ENCODE results near the gene MAGI2. TPM values are rescaled to one million over a fixed set of nuclear protein-coding genes. Genes with fewer than 3 reads are reported as not detected.

MAGI2 gene
- total and polyA plus RNA-seq, 2 donors from 2014 or later: 4.4 to 9.0 TPM

DNA sequence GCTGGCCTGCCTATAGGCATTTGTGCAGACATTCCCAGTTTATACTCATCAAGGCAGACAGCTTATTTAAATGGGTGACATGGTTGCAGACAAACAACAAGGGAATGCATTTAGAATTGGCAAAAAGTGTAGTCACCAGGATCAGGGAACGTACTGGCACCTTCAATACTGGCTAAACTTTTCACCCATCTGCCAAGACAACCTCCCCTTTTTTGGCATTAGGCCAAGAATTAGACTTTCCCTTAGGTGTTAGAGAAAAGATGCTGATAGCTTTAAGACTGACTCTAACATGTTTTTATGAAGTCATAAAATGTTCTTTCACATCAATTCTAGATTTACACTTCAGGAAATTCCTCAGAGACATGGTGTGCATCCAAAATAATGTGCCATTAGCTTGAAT, 1289.0 kb downstream of the MAGI2 start:
- H3K9me3 ChIP-seq (ENCODE audit: control insufficient read depth in 2 of 3, insufficient read depth in 1 of 3, low read length in 3 of 3): no peaks in the 10 kb centered on the region
- no peak overlapping the region for H3K4me3 ChIP-seq (ENCODE audit: low read length in 3 of 3)
- intact Hi-C loops (cut with DNase I): no loop called here
- H3K4me1 ChIP-seq (ENCODE audit: control insufficient read depth in 2 of 3, insufficient read depth in 2 of 3, low read depth in 1 of 3, low read length in 3 of 3): no peaks in the 10 kb centered on the region
- no peaks in the 10 kb centered on the region for H3K36me3 ChIP-seq (ENCODE audit: control insufficient read depth in 2 of 3, insufficient read depth in 3 of 3, low read length in 3 of 3)
- no peak overlapping the region for H3K9ac ChIP-seq (ENCODE audit: low read length in 3 of 3)
- H3K27ac ChIP-seq (ENCODE audit: low read depth in 2 of 2, low read length in 2 of 2): no peak overlapping the region
- H3K27me3 ChIP-seq (ENCODE audit: control insufficient read depth, insufficient read depth, low read length): no peaks in the 10 kb centered on the region
- FAIRE-seq (no peak), DNase-seq (no peak)
- TF ChIP-seq, protein P1, sequence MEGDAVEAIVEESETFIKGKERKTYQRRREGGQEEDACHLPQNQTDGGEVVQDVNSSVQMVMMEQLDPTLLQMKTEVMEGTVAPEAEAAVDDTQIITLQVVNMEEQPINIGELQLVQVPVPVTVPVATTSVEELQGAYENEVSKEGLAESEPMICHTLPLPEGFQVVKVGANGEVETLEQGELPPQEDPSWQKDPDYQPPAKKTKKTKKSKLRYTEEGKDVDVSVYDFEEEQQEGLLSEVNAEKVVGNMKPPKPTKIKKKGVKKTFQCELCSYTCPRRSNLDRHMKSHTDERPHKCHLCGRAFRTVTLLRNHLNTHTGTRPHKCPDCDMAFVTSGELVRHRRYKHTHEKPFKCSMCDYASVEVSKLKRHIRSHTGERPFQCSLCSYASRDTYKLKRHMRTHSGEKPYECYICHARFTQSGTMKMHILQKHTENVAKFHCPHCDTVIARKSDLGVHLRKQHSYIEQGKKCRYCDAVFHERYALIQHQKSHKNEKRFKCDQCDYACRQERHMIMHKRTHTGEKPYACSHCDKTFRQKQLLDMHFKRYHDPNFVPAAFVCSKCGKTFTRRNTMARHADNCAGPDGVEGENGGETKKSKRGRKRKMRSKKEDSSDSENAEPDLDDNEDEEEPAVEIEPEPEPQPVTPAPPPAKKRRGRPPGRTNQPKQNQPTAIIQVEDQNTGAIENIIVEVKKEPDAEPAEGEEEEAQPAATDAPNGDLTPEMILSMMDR (IDR thresholded peaks at IDR 0.05; ENCODE audit: borderline replicate concordance, extremely low read depth, insufficient read depth): no peak

DNA sequence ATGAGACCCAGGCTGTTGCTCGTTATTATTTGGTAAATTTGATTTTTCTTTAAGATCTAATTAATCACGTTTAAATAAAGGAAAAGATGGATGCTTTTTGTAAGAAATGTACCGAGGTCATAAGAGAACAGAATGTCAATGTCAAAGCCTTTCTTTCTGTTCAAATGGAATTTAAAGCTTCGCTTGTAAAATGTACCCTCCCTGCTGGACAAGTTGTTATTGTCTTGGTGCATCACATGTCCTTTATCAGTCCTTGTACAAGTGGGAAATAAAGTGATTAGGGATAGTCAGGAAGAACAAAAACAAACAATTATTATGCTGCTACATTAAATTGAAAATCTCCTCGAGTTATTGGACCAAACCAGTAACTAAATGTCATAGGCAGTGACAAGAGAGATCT, 1291.7 kb downstream of the MAGI2 start:
- H3K4me3 ChIP-seq (ENCODE audit: low read length in 3 of 3): no peak overlapping the region
- no peaks in the 10 kb centered on the region for H3K36me3 ChIP-seq (ENCODE audit: control insufficient read depth in 2 of 3, insufficient read depth in 3 of 3, low read length in 3 of 3)
- no peaks in the 10 kb centered on the region for H3K27me3 ChIP-seq (ENCODE audit: control insufficient read depth, insufficient read depth, low read length)
- FAIRE-seq: no peak
- DNase-seq: no peak
- TF ChIP-seq, protein P1 (IDR thresholded peaks at IDR 0.05; ENCODE audit: borderline replicate concordance, extremely low read depth, insufficient read depth): no peak
- H3K27ac ChIP-seq (ENCODE audit: low read depth in 2 of 2, low read length in 2 of 2): no peak overlapping the region
- intact Hi-C loops (cut with DNase I): no loop called here
- no peaks in the 10 kb centered on the region for H3K9me3 ChIP-seq (ENCODE audit: control insufficient read depth in 2 of 3, insufficient read depth in 1 of 3, low read length in 3 of 3)
- H3K9ac ChIP-seq (ENCODE audit: low read length in 3 of 3): no peak overlapping the region
- H3K4me1 ChIP-seq (ENCODE audit: control insufficient read depth in 2 of 3, insufficient read depth in 2 of 3, low read depth in 1 of 3, low read length in 3 of 3): no peaks in the 10 kb centered on the region

DNA sequence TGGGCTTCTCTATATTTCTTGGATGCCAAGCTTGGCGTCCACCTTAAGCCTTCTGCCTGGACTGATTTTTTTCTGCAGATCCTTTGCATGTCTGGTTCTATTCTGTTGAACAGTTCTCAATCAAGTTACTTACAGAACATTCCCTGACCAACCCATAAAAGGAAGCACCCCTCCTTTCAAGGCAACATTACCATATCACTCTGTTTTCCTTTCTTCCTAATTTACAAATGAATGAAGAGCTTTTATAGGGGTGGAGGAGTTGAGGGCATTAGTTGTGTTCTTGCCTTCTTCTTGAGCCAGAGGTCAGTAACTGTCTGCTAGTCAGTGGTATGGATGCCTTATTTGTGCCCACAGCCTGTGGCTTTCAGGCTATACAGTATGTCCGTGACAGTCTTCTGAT, 1293.9 kb downstream of the MAGI2 start:
- Histone ChIP-seq H3K9me3 (ENCODE audit: control insufficient read depth in 2 of 3, insufficient read depth in 1 of 3, low read length in 3 of 3) (no peaks in the 10 kb centered on the region), H3K36me3 (ENCODE audit: control insufficient read depth in 2 of 3, insufficient read depth in 3 of 3, low read length in 3 of 3) (no peaks in the 10 kb centered on the region), H3K9ac (ENCODE audit: low read length in 3 of 3) (no peak overlapping the region), H3K4me1 (ENCODE audit: control insufficient read depth in 2 of 3, insufficient read depth in 2 of 3, low read depth in 1 of 3, low read length in 3 of 3) (no peaks in the 10 kb centered on the region), H3K4me3 (ENCODE audit: low read length in 3 of 3) (no peak overlapping the region), H3K27ac (ENCODE audit: low read depth in 2 of 2, low read length in 2 of 2) (no peak overlapping the region), H3K27me3 (ENCODE audit: control insufficient read depth, insufficient read depth, low read length) (no peaks in the 10 kb centered on the region)
- FAIRE-seq (no peak), DNase-seq (no peak)
- TF ChIP-seq, protein P1 (IDR thresholded peaks at IDR 0.05; ENCODE audit: borderline replicate concordance, extremely low read depth, insufficient read depth): no peak
- intact Hi-C loops (cut with DNase I): no loop called here

DNA sequence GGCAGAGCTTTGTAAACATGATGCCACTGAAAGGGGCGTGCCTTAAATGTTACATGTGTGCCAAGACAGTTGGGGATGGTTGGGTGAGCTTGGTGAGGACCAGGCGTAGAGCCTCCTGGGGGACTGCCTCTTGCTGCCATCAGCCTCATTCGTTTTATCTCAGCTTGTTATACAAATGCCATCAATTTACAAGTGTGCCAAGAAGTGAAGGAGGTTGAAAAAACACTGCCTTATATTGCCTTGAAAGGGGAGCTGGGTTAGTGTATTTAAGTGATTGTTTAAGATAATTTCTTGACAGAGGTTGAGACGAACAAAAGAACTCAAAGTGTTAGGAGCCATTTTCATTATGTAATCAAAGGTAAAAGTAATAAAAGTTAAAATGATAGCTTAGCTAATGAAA, 1300.2 kb downstream of the MAGI2 start:
- TF ChIP-seq, protein P1 (IDR thresholded peaks at IDR 0.05; ENCODE audit: borderline replicate concordance, extremely low read depth, insufficient read depth): no peak
- peaks cover 0 to 5% (median 0%) of the 10 kb centered on the region in 3 donors for H3K4me1 ChIP-seq (ENCODE audit: control insufficient read depth in 2 of 3, insufficient read depth in 2 of 3, low read depth in 1 of 3, low read length in 3 of 3)
- no peak overlapping the region for H3K4me3 ChIP-seq (ENCODE audit: low read length in 3 of 3)
- no peak for DNase-seq
- no peak overlapping the region for H3K27ac ChIP-seq (ENCODE audit: low read depth in 2 of 2, low read length in 2 of 2)
- no peaks in the 10 kb centered on the region for H3K9me3 ChIP-seq (ENCODE audit: control insufficient read depth in 2 of 3, insufficient read depth in 1 of 3, low read length in 3 of 3)
- intact Hi-C loops (cut with DNase I): no loop called here
- no peak overlapping the region for H3K9ac ChIP-seq (ENCODE audit: low read length in 3 of 3)
- FAIRE-seq: no peak
- H3K36me3 ChIP-seq (ENCODE audit: control insufficient read depth in 2 of 3, insufficient read depth in 3 of 3, low read length in 3 of 3): no peaks in the 10 kb centered on the region
- H3K27me3 ChIP-seq (ENCODE audit: control insufficient read depth, insufficient read depth, low read length): no peaks in the 10 kb centered on the region
